IPS-15b (cell line): ENCODE measurements around the gene RPUSD1.
"Not testable (repeated sequence)": the region's sequence is repeated elsewhere in the genome, so short reads cannot be mapped to it uniquely, and the experiment has no call there.

Experiments
- H3K27me3 ChIP-seq: one replicate; pipeline ENCODE4 v1.6.1; 2013; ENCODE audit warnings: low read length; ENCODE audit not compliant: control insufficient read depth, insufficient read depth
- H3K36me3 ChIP-seq: one replicate; pipeline ENCODE4 v1.6.1; 2013; ENCODE audit warnings: low read length; ENCODE audit not compliant: control insufficient read depth, insufficient read depth
- H3K4me1 ChIP-seq: one replicate; pipeline ENCODE4 v1.6.1; 2013; ENCODE audit warnings: mild to moderate bottlenecking, low read length; ENCODE audit not compliant: control insufficient read depth, insufficient read depth
- H3K4me3 ChIP-seq: one replicate; pipeline ENCODE4 v1.5.1; 2013; ENCODE audit warnings: low read depth, low read length
- H3K9ac ChIP-seq: one replicate; pipeline ENCODE4 v1.6.1; 2013; ENCODE audit warnings: low read depth, mild to moderate bottlenecking, low read length
- H3K9me3 ChIP-seq: one replicate; pipeline ENCODE4 v1.6.1; 2013; ENCODE audit warnings: mild to moderate bottlenecking, low read length; ENCODE audit not compliant: control insufficient read depth, insufficient read depth

RPUSD1 gene

GRCh38 chr16:743794-744500, 44.2 kb downstream of the RPUSD1 start:
- Histone ChIP-seq H3K9ac (no peak overlapping the region), H3K9me3 (no peaks in the 10 kb centered on the region), H3K36me3 (no peaks in the 10 kb centered on the region), H3K4me1 (peaks cover 3% of the 10 kb centered on the region), H3K4me3 (no peak overlapping the region), H3K27me3 (no peaks in the 10 kb centered on the region)

GRCh38 chr16:742894-743293, 45.3 kb downstream of the RPUSD1 start:
- not testable (repeated sequence) for H3K27me3 ChIP-seq, H3K36me3 ChIP-seq

GRCh38 chr16:741986-742629, 46.1 kb downstream of the RPUSD1 start:
- Histone ChIP-seq H3K4me3 (no peak overlapping the region), H3K4me1 (peaks cover 3% of the 10 kb centered on the region), H3K9me3 (no peaks in the 10 kb centered on the region), H3K27me3 (no peaks in the 10 kb centered on the region), H3K9ac (no peak overlapping the region), H3K36me3 (no peaks in the 10 kb centered on the region)

More at GRCh38 chr16:742894-743293, 45.3 kb downstream of the RPUSD1 start:
- not testable (repeated sequence) for H3K9ac ChIP-seq, H3K4me1 ChIP-seq, H3K9me3 ChIP-seq, H3K4me3 ChIP-seq

- H3K9me3 ChIP-seq, result no peaks in the 10 kb centered on the region
- H3K27me3 ChIP-seq, result no peaks in the 10 kb centered on the region
- peaks cover 3% of the 10 kb centered on the region for H3K4me1 ChIP-seq
Observed at GRCh38 chr16:740764-741505, 47.2 kb downstream of the RPUSD1 start, which contains the start of gene CIAO3. TSS of gene CIAO3 (minus strand) at chr16:740997. CDS start at chr16:740985, 12 bp downstream.

GRCh38 chr16:740459-740763, 47.8 kb downstream of the RPUSD1 start:
- no peaks in the 10 kb centered on the region for H3K9me3 ChIP-seq
- peaks cover 3% of the 10 kb centered on the region for H3K4me1 ChIP-seq
- H3K4me3 ChIP-seq, result peak overlapping the region; percentile 72
- H3K36me3 ChIP-seq, result peaks cover 10% of the 10 kb centered on the region
- H3K9ac ChIP-seq, result peak overlapping the region; percentile 76
- H3K27me3 ChIP-seq, result no peaks in the 10 kb centered on the region

More at GRCh38 chr16:740764-741505, 47.2 kb downstream of the RPUSD1 start, which contains the start of gene CIAO3:
- peaks cover 6% of the 10 kb centered on the region for H3K36me3 ChIP-seq
- H3K4me3 ChIP-seq, result peak within 1 kb of the TSS; percentile 74
- H3K9ac ChIP-seq, result peak within 1 kb of the TSS; percentile 88

- Histone ChIP-seq H3K36me3 (peaks cover 15% of the 10 kb centered on the region), H3K9ac (peak overlapping the region; percentile 76), H3K27me3 (no peaks in the 10 kb centered on the region), H3K4me1 (peaks cover 3% of the 10 kb centered on the region), H3K9me3 (no peaks in the 10 kb centered on the region), H3K4me3 (peak overlapping the region; percentile 72)
Observed at GRCh38 chr16:739560-740458, 48.4 kb downstream of the RPUSD1 start.

- peaks cover 35% of the 10 kb centered on the region for H3K36me3 ChIP-seq
- no peaks in the 10 kb centered on the region for H3K9me3 ChIP-seq
- peaks cover 3% of the 10 kb centered on the region for H3K4me1 ChIP-seq
- no peaks in the 10 kb centered on the region for H3K27me3 ChIP-seq
- no peak overlapping the region for H3K9ac ChIP-seq
- no peak overlapping the region for H3K4me3 ChIP-seq
Observed at GRCh38 chr16:736936-737481, 51.2 kb downstream of the RPUSD1 start.

GRCh38 chr16:735982-736453, 52.2 kb downstream of the RPUSD1 start:
- H3K9ac ChIP-seq, result no peak overlapping the region
- H3K4me3 ChIP-seq, result no peak overlapping the region

GRCh38 chr16:734981-735881, 53.0 kb downstream of the RPUSD1 start:
- peaks cover 41% of the 10 kb centered on the region for H3K36me3 ChIP-seq
- no peak overlapping the region for H3K9ac ChIP-seq
- peaks cover 3% of the 10 kb centered on the region for H3K4me1 ChIP-seq
- no peaks in the 10 kb centered on the region for H3K27me3 ChIP-seq
- no peaks in the 10 kb centered on the region for H3K9me3 ChIP-seq
- no peak overlapping the region for H3K4me3 ChIP-seq

More at GRCh38 chr16:735982-736453, 52.2 kb downstream of the RPUSD1 start:
- H3K9me3 ChIP-seq, result no peaks in the 10 kb centered on the region
- H3K27me3 ChIP-seq, result no peaks in the 10 kb centered on the region
- peaks cover 3% of the 10 kb centered on the region for H3K4me1 ChIP-seq
- H3K36me3 ChIP-seq, result peaks cover 37% of the 10 kb centered on the region
